Mesendoderm (in vitro differentiated cells): ENCODE data around the gene ZCCHC8.
A peak's percentile ranks its signal among the peaks of the same experiment; 100 is the strongest.

Experiments
- DNase-seq: peaks from one replicate; pipeline ENCODE4 v3.0.0; 2013
- H2AK5ac ChIP-seq: 2 replicates; pipeline ENCODE4 v1.6.1; 2013; ENCODE audit warnings: low read length, inconsistent platforms
- H2BK120ac ChIP-seq: 2 replicates; pipeline ENCODE4 v1.6.1; 2013; ENCODE audit warnings: low read depth, mild to moderate bottlenecking, low read length, moderate library complexity, mixed read lengths
- H2BK15ac ChIP-seq: replicated peaks from 2 replicates; pipeline ENCODE4 v1.6.1; 2013; ENCODE audit warnings: low read depth, mild to moderate bottlenecking, moderate library complexity
- H2BK5ac ChIP-seq: 2 replicates; pipeline ENCODE4 v1.6.1; 2013; ENCODE audit warnings: low read length, inconsistent platforms
- H3K18ac ChIP-seq: 2 replicates; pipeline ENCODE4 v1.6.1; 2013; ENCODE audit warnings: mild to moderate bottlenecking, low read length, mixed read lengths
- H3K23ac ChIP-seq: one replicate; pipeline ENCODE4 v1.6.1; 2013; ENCODE audit warnings: low read length
- H3K27ac ChIP-seq: 2 replicates; pipeline ENCODE4 v1.5.1; 2013; ENCODE audit warnings: low read depth, mild to moderate bottlenecking, inconsistent platforms, low read length, moderate library complexity
- H3K27me3 ChIP-seq: 2 replicates; pipeline ENCODE4 v1.6.1; 2013; ENCODE audit warnings: low read length, control low read depth, mild to moderate bottlenecking, inconsistent platforms; ENCODE audit not compliant: insufficient read depth, poor library complexity
- H3K36me3 ChIP-seq: 2 replicates; pipeline ENCODE4 v1.6.1; 2013; ENCODE audit warnings: low read length, inconsistent platforms; ENCODE audit not compliant: control insufficient read depth, insufficient read depth
- H3K4ac ChIP-seq: one replicate; pipeline ENCODE4 v1.6.1; 2013; ENCODE audit warnings: low read depth, mild to moderate bottlenecking, low read length, moderate library complexity
- H3K4me1 ChIP-seq: 2 replicates; pipeline ENCODE4 v1.6.1; 2013; ENCODE audit warnings: low read depth, low read length, inconsistent platforms; ENCODE audit not compliant: control insufficient read depth
- H3K4me2 ChIP-seq: 2 replicates; pipeline ENCODE4 v1.6.1; 2013; ENCODE audit warnings: low read length
- H3K4me3 ChIP-seq: 2 replicates; pipeline ENCODE4 v1.5.1; 2013; ENCODE audit warnings: mild to moderate bottlenecking, low read length
- H3K56ac ChIP-seq: one replicate; pipeline ENCODE4 v1.6.1; 2013; ENCODE audit warnings: low read length
- H3K79me1 ChIP-seq: 2 replicates; pipeline ENCODE4 v1.6.1; 2013; ENCODE audit warnings: low read length, inconsistent platforms
- H3K79me2 ChIP-seq: 2 replicates; pipeline ENCODE4 v1.6.1; 2013; ENCODE audit warnings: mild to moderate bottlenecking, low read length; ENCODE audit not compliant: control insufficient read depth, insufficient read depth
- H3K9ac ChIP-seq: 2 replicates; pipeline ENCODE4 v1.6.1; 2013; ENCODE audit warnings: low read length, inconsistent platforms
- H4K5ac ChIP-seq: one replicate; pipeline ENCODE4 v1.6.1; 2013; ENCODE audit warnings: low read length
- H4K8ac ChIP-seq: one replicate; pipeline ENCODE4 v1.6.1; 2013; ENCODE audit warnings: low read depth, mild to moderate bottlenecking, control low read depth, low read length, moderate library complexity
- WGBS: extraction: QIAGEN DNeasy Blood & Tissue Kit; methylation state at CpG from one replicate; pipeline ENCODE4 v1.1.7; 2013; ENCODE audit warnings: low lambda C conversion rate, missing lambda C conversion rate; ENCODE audit not compliant: insufficient coverage; ENCODE audit errors: extremely low coverage; 5-methylcytosine and 5-hydroxymethylcytosine counted together

Gene ZCCHC8

GRCh38 chr12:122537021-122537420, 36.3 kb upstream of the ZCCHC8 start:
- Histone ChIP-seq H3K4ac (no peak overlapping the region), H3K4me3 (no peak overlapping the region), H3K79me2 (no peaks in the 10 kb centered on the region), H2BK15ac (no peak overlapping the region), H2BK120ac (no peak overlapping the region), H3K18ac (no peak overlapping the region), H4K5ac (no peak overlapping the region), H3K27me3 (no peaks in the 10 kb centered on the region), H2BK5ac (no peak overlapping the region), H3K56ac (no peak overlapping the region), H3K4me2 (no peak overlapping the region), H3K9ac (no peak overlapping the region), H3K4me1 (no peaks in the 10 kb centered on the region), H3K23ac (no peak overlapping the region), H4K8ac (no peak overlapping the region), H3K79me1 (no peaks in the 10 kb centered on the region), H3K27ac (no peak overlapping the region), H3K36me3 (no peaks in the 10 kb centered on the region), H2AK5ac (no peak overlapping the region)
- DNase-seq: peak; percentile 91
- WGBS: no CpG with 5 or more reads among the region's 4 CpGs

GRCh38 chr12:122533856-122534255, 33.1 kb upstream of the ZCCHC8 start:
- Histone ChIP-seq H3K79me1 (peaks cover 2% of the 10 kb centered on the region), H3K9ac (no peak overlapping the region), H2AK5ac (no peak overlapping the region), H4K5ac (no peak overlapping the region), H3K4me1 (no peaks in the 10 kb centered on the region), H2BK5ac (no peak overlapping the region), H3K56ac (no peak overlapping the region), H3K4ac (no peak overlapping the region), H3K4me3 (no peak overlapping the region), H3K36me3 (no peaks in the 10 kb centered on the region), H3K79me2 (peaks cover 9% of the 10 kb centered on the region), H3K18ac (no peak overlapping the region), H3K27ac (no peak overlapping the region), H4K8ac (no peak overlapping the region), H2BK120ac (no peak overlapping the region), H2BK15ac (no peak overlapping the region), H3K23ac (no peak overlapping the region), H3K27me3 (no peaks in the 10 kb centered on the region), H3K4me2 (no peak overlapping the region)
- DNase-seq: no peak
- whole genome bisulfite sequencing: no CpG with 5 or more reads among the region's 2 CpGs

GRCh38 chr12:122528992-122529391, 28.3 kb upstream of the ZCCHC8 start:
- Histone ChIP-seq H3K36me3 (no peaks in the 10 kb centered on the region), H3K4ac (peak overlapping the region; percentile 16), H2BK120ac (no peak overlapping the region), H3K4me3 (no peak overlapping the region), H3K27ac (no peak overlapping the region), H3K4me1 (no peaks in the 10 kb centered on the region), H3K79me1 (peaks cover 4% of the 10 kb centered on the region), H3K4me2 (no peak overlapping the region), H3K79me2 (peaks cover 48% of the 10 kb centered on the region), H3K23ac (no peak overlapping the region), H2BK5ac (no peak overlapping the region), H3K18ac (no peak overlapping the region), H2BK15ac (no peak overlapping the region), H2AK5ac (no peak overlapping the region), H4K5ac (no peak overlapping the region), H3K56ac (no peak overlapping the region), H4K8ac (no peak overlapping the region), H3K27me3 (no peaks in the 10 kb centered on the region), H3K9ac (no peak overlapping the region)
- no CpG with 5 or more reads among the region's 6 CpGs for WGBS
- no peak for DNase-seq

GRCh38 chr12:122528582-122528981, 27.9 kb upstream of the ZCCHC8 start:
- H3K4me1 ChIP-seq: no peaks in the 10 kb centered on the region
- H3K79me1 ChIP-seq: peaks cover 4% of the 10 kb centered on the region
- H3K4me3 ChIP-seq: no peak overlapping the region
- no peak overlapping the region for H3K18ac ChIP-seq
- no peak overlapping the region for H3K23ac ChIP-seq
- peak overlapping the region; percentile 98 for H3K9ac ChIP-seq
- H2BK15ac ChIP-seq: no peak overlapping the region
- no peak overlapping the region for H3K56ac ChIP-seq
- no peak overlapping the region for H2BK120ac ChIP-seq
- no peaks in the 10 kb centered on the region for H3K36me3 ChIP-seq
- H3K4me2 ChIP-seq: peak overlapping the region; percentile 2
- H3K27me3 ChIP-seq: no peaks in the 10 kb centered on the region
- no peak overlapping the region for H3K27ac ChIP-seq
- no CpG with 5 or more reads among the region's 7 CpGs for WGBS
- no peak overlapping the region for H2BK5ac ChIP-seq
- H3K79me2 ChIP-seq: peaks cover 52% of the 10 kb centered on the region
- DNase-seq: no peak
- H2AK5ac ChIP-seq: no peak overlapping the region
- no peak overlapping the region for H4K5ac ChIP-seq
- H3K4ac ChIP-seq: no peak overlapping the region
- H4K8ac ChIP-seq: no peak overlapping the region

GRCh38 chr12:122527478-122527944, 26.8 kb upstream of the ZCCHC8 start:
- Histone ChIP-seq H3K79me2 (peaks cover 62% of the 10 kb centered on the region), H4K8ac (no peak overlapping the region), H3K9ac (peak overlapping the region; percentile 98), H3K4me3 (peak overlapping the region; percentile 93), H2BK5ac (peak overlapping the region; percentile 61), H3K27ac (peak overlapping the region; percentile 88), H3K56ac (peak overlapping the region; percentile 96), H4K5ac (no peak overlapping the region), H3K23ac (no peak overlapping the region), H3K4me1 (no peaks in the 10 kb centered on the region), H3K18ac (peak overlapping the region; percentile 73), H3K4me2 (peak overlapping the region; percentile 73), H3K27me3 (no peaks in the 10 kb centered on the region), H3K4ac (peak overlapping the region; percentile 63), H2AK5ac (peak overlapping the region; percentile 7), H3K79me1 (peaks cover 4% of the 10 kb centered on the region), H3K36me3 (no peaks in the 10 kb centered on the region), H2BK15ac (no peak overlapping the region), H2BK120ac (no peak overlapping the region)
- WGBS: no CpG with 5 or more reads among the region's 21 CpGs
- peak; percentile 42 for DNase-seq
